H1 (cell line): Measurements from ENCODE around the gene ARHGEF2. TPM values are rescaled to one million over a fixed set of nuclear protein-coding genes. Genes with fewer than 3 reads are reported as not detected.

Experiments used
- GTF2F1 ChIP-seq: IDR thresholded peaks from 2 replicates; pipeline ENCODE4 v1.6.1; 2012; ENCODE audit warnings: low read depth, low read length, improper control_type of control experiment, borderline replicate concordance
- POLR2A ChIP-seq, 2 experiments: IDR thresholded peaks; 1 replicate in 1 of 2; 2 replicates in 1 of 2; pipeline ENCODE4 v1.6.1; 2011; ENCODE audit warnings: low read depth in 2 of 2, low read length in 2 of 2, mild to moderate bottlenecking in 2 of 2; ENCODE audit errors: control extremely low read depth in 1 of 2
- POLR2AphosphoS5 ChIP-seq: IDR thresholded peaks from 2 replicates; pipeline ENCODE4 v1.6.1; 2011; ENCODE audit warnings: low read depth, low read length
- RNF2 ChIP-seq: fragments of 200-900, 300-1000 bp; sonication (generic); IDR thresholded peaks from 2 replicates; pipeline ENCODE4 v1.7.1; 2016; ENCODE audit warnings: borderline replicate concordance, low read depth, mild to moderate bottlenecking, antibody characterized with exemption, low read length; ENCODE audit not compliant: poor library complexity, severe bottlenecking; ENCODE audit errors: missing control alignments
- polyA plus RNA-seq, 7 experiments: library from polyadenylated mRNA; depleted of rRNA in 3 of 7; stranded (reverse) in 5 of 7; unstranded in 2 of 7; fragments of >200 nt in 5 of 7; fragments of 200-250 nt in 2 of 7; gene quantifications; 1 replicate in 5 of 7; 2 replicates in 1 of 7; 4 replicates in 1 of 7; pipeline versions ENCODE4 v1.2.1 to v1.2.3, GENCODE V29; 2011 to 2013; ENCODE audit warnings: missing spikeins in 2 of 7, mixed read lengths in 2 of 7
- total RNA-seq: library from RNA; stranded (reverse); fragmentation: NEBNext Ultra II Directional; extraction: Animal tissue kit (Norgen Biotek cat#: 25700); gene quantifications from 2 replicates; pipeline ENCODE4 v1.2.1, GENCODE V29; 2021

The ARHGEF2 gene
- total and polyA plus RNA-seq, 2 of the 8 experiments (the other 6 are each of a cell fraction or from before 2014, with no cell fraction given) = 42.7 to 80.5 TPM

DNA sequence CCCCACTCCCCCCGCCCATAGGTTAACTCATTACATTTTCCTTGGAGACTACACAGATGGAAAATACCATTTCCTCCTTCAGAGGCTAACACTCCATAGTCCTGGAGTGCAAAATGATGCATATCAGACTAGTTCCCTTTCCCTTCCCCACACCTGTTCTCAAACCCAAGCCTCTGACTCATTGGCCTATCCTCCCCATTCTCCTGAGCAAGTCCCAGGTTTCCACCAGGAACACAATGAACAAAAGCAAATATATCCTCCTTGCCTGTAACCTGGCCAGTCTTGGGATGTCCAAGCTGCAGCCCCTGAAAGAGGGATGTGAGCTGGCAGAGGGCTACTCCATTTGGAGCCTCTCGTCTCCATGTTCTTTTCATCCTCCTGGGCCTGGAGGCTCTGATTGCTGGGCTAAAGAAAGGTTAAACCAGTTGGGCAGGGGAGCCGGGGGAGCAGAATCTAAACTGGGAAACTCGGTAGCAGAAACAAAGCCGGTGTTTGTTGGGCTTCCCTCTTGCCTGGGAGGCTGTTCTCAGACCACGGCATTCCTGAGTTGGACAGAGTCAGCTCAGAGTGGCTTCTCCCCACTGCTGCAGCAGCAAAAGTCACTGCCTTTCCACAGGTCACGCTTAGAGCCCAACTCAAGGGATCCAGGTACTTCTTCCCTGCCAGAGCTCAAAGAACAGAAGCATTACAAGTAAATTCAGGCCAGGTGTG lies 28.5 kb upstream of the ARHGEF2 start (continued):
- no peak for TF ChIP-seq RNF2
- no peak for TF ChIP-seq GTF2F1
- TF ChIP-seq POLR2AphosphoS5 = no peak
- no peak for TF ChIP-seq POLR2A (IDR thresholded peaks at IDR 0.05; ENCODE audit: control extremely low read depth in 1 of 2, low read depth in 2 of 2, low read length in 2 of 2)
- TF ChIP-seq, all 59 proteins: peak for 0
